ENCODE measurements around the gene APOM. TPM values are rescaled to one million over a fixed set of nuclear protein-coding genes. Genes with fewer than 3 reads are reported as not detected.

Gene APOM
- total RNA-seq, 1 donor from 2014 or later, result 1.6 TPM

- DNase-seq (no peak), ATAC-seq (no peak)
- H3K36me3 ChIP-seq, result peaks cover 45% of the 10 kb centered on the region
- H3K27me3 ChIP-seq (ENCODE audit: low read depth), result no peaks in the 10 kb centered on the region
- H3K27ac ChIP-seq, result peak overlapping the region; percentile 91
- peaks cover 59% of the 10 kb centered on the region for H3K4me1 ChIP-seq
- H3K9me3 ChIP-seq, result no peaks in the 10 kb centered on the region
- intact Hi-C loops (cut with DNase I), result no loop called here
- no peak for TF ChIP-seq CTCF (IDR thresholded peaks at IDR 0.05)
- peak overlapping the region; percentile 78 for H3K4me3 ChIP-seq
These were observed 8.5 kb downstream of the APOM start for GRCh38 chr6:31663961-31664789.

GRCh38 chr6:31664790-31665500 lies 9.3 kb downstream of the APOM start, which contains the start of gene GPANK1:
TSS of gene GPANK1 (minus strand) at chr6:31664997. CDS start at chr6:31664478, 519 bp downstream.
- Histone ChIP-seq H3K36me3 (peaks cover 52% of the 10 kb centered on the region), H3K9me3 (no peaks in the 10 kb centered on the region), H3K4me1 (peaks cover 51% of the 10 kb centered on the region), H3K4me3 (peak within 1 kb of the TSS; percentile 78), H3K27ac (peak within 1 kb of the TSS; percentile 91), H3K27me3 (ENCODE audit: low read depth) (no peaks in the 10 kb centered on the region)
- peak; percentile 79 to 83 for ATAC-seq
- intact Hi-C loops (cut with DNase I), result no loop called here
- peak; percentile 94 for DNase-seq
- TF ChIP-seq CTCF (IDR thresholded peaks at IDR 0.05), result no peak

- DNase-seq (peak; percentile 99), ATAC-seq (peak; percentile 96)
- peak within 1 kb of the TSS; percentile 78 for H3K4me3 ChIP-seq
- peaks cover 51% of the 10 kb centered on the region for H3K4me1 ChIP-seq
- no peaks in the 10 kb centered on the region for H3K9me3 ChIP-seq
- peak; percentile 15 for TF ChIP-seq CTCF (IDR thresholded peaks at IDR 0.05)
- no peaks in the 10 kb centered on the region for H3K27me3 ChIP-seq (ENCODE audit: low read depth)
- H3K36me3 ChIP-seq, result peaks cover 60% of the 10 kb centered on the region
- H3K27ac ChIP-seq, result peak within 1 kb of the TSS; percentile 91
- intact Hi-C loops (cut with DNase I), result no loop called here
These were observed 10.0 kb downstream of the APOM start, which contains the start of gene CSNK2B for GRCh38 chr6:31665501-31666336. TSS of gene CSNK2B (plus strand) at chr6:31666080. CDS start at chr6:31666832, 752 bp downstream.

- H3K4me3 ChIP-seq, result peak overlapping the region; percentile 78
- no peak for DNase-seq
- TF ChIP-seq CTCF (IDR thresholded peaks at IDR 0.05), result no peak
- intact Hi-C loops (cut with DNase I), result no loop called here
- peaks cover 46% of the 10 kb centered on the region for H3K4me1 ChIP-seq
- no peaks in the 10 kb centered on the region for H3K27me3 ChIP-seq (ENCODE audit: low read depth)
- H3K36me3 ChIP-seq, result peaks cover 68% of the 10 kb centered on the region
- no peak for ATAC-seq
- peak overlapping the region; percentile 91 for H3K27ac ChIP-seq
- no peaks in the 10 kb centered on the region for H3K9me3 ChIP-seq
These were observed 10.8 kb downstream of the APOM start for GRCh38 chr6:31666337-31666965.
